GM18508 (cell line): Measurements from ENCODE around the gene CISH.

Source experiments
- ATAC-seq: cut with Tn5 transposase; IDR thresholded peaks from one replicate; pipeline ENCODE4 v1.9.1; 2021; ENCODE audit warnings: moderate number of reproducible peaks; ENCODE audit not compliant: insufficient read depth, unreplicated experiment

The CISH gene

DNA sequence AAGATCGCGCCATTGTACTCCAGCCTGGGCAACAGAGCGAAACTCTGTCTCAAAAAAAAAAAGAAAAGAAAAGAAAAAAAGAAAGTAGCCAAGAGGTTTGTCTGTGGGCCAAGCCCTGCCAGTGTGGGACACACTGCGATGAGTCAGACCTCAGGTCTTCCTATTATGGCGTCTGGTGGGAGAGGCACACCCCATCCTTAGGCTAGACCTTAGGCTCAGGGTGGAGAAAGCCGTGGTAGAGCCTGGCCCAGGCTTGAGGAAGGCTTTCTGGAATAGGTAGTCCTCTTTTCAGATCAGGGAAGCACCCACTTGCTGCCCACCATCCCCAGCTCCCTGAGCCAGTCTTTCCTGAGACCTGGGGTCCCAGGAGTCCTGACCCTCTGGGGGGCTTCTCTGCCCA, 36.2 kb downstream of the CISH start:
- no peak for ATAC-seq

DNA sequence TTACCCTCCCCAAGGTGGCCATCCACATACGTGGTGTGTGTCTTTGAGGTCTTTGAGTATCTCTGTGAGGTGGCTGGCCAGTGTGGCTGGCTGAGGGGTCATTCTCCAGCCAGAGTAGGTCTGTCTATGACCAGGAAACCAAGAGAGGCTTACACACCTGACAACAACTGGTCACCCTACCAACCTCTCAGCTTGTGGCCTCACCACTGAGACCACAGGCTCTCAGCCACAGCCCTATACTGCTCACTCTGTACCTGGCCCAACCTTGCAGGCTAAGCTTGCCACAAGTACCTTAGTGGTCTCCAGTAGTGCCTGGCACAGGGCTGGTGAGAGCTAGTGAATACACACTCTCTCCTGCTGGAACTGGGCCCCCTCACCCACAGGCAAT, 37.1 kb downstream of the CISH start:
- ATAC-seq: no peak

DNA sequence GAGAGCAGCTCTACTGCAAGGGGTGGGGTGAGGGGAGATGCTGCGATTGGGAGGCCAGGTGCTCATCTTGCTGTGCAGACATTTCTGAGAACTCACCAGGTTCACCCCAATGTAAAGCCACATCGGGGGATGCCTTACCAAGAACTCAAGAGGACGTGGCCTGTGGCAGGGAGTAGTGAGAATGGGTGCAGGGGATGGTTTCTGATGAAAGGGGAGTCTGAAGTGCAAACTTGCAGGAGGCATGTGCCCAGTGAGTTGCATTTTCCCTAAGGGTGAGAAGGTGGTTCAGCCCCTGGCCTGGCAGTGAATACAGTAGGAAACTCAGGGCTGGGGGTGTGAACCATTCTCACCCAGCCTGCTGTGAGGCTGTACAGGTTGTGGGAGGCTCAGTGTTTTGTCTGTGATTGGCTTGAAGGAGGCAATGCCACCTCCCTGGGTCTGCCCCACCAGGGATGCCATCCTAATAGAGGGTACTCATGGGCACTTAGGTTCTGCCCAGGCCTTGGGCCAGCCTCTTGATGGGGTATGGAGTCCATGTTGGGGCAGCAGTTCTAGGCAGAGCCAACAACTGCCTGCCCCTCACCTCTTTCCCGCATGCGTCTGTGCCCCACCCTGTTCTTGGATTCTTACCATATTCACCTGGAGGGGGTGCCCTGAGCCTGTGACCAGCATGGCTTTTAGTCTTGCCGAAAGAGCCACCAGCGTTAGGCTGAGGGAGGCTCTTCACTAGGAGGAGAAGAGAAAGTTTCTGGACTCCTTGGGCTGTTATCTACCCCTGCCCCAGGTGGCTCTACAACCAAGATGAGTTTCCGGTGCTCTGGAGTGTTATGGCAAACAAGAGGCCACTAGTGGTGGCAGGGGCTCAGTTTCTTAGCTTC, 37.8 kb downstream of the CISH start:
- ATAC-seq: no peak

DNA sequence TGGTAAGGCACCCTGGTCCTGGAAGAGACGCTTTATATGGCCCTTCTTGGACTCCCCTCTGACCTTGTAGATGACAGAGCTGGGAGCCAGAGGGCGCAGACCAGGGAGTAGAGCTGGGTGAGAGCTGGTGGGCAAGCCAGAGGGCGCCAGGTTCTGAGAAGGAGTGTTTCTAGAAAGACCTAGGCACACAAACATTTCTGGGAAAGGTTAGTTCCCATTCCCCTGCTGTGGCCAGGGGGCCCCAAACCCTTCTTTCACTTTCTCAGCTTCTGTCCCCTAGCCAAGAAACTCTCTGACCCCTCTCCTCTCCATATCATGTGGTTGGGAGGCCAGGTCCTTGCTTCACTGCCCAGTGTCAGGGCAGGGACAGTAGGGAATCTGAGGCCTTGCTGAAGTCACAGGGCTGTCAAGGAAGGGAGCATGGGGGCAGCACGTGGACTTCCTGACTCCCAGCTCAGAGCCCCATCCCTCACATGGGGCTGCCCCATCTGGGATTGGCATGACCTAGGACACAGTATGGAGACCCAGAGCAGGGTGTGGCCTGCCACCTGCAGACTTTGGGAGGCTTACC, 38.7 kb downstream of the CISH start:
- ATAC-seq: no peak

- ATAC-seq: no peak
Observed at GRCh38 chr3:50572158-50572557, 39.4 kb downstream of the CISH start.

- no peak for ATAC-seq
Observed at GRCh38 chr3:50571486-50571885, 40.1 kb downstream of the CISH start.

- ATAC-seq: no peak
Observed at GRCh38 chr3:50570508-50571279, 40.9 kb downstream of the CISH start.

DNA sequence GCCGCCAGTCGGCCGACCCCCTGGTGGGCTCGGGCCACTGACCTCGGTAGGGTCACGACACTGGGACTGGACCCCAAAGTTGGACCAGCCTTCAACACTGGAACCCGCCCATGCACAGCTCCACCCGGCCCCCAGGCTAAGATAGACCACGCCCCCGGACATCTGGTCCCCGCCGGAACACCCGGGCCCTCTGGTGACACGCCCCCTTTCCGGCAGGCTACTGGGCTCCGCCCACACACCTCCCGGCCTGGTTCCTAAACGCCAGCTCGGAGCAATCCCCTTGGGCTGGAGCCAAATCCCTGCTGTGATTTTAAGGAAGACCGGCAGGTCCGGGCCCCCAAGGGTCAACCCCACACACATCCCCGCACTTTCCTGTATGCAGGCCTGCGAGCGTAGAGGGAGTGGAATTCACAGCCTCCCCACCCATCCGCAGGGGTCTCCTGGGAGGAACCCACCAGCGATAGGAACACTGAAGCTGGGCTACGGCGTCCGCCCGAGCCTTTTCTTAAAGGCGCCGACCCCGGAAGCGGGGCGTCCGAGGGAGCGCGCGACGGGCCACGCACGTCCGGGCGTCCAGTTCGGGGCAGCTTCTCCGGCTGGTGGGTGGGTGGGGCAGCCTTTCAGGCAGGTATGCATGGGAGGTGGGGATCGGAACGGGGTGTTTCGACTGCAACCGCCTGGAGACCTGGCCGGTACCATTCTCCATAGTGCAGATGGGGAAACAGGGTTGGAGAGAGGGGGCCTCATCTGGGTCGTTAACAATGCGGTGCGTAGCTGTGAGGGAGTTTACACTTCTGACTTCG, 42.4 kb downstream of the CISH start, which contains the start of gene HEMK1:
Gene HEMK1, plus strand, starts transcription at position 576 of the 803 bp plus-strand sequence. CDS start 1,583 bp downstream, outside the sequence.
- ATAC-seq: peak; percentile 41

GRCh38 chr3:50567386-50568167, 44.0 kb downstream of the CISH start, which contains the start of gene C3orf18:
TSS of gene C3orf18 (minus strand) at chr3:50567747. CDS start at chr3:50565699, 2,048 bp downstream.
- peak; percentile 63 for ATAC-seq

DNA sequence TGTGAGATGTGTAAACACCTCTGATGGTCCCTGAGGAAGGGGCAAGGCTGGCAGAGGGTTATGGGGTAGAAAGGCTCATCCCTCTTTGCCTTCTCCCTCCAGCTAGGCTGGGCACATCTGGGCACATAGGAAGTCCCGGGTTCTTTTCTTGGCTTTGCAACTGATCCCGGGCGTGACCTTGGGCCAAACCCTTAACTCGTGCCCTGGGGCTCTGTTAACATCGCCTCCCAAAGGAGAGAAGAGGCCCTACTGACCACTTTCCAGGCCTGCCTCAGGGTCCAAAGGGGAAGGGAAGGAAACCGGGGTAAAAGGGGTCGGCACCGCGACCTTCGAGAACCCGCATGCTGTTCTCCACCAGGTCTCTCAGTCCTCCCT, 44.6 kb downstream of the CISH start:
- no peak for ATAC-seq

DNA sequence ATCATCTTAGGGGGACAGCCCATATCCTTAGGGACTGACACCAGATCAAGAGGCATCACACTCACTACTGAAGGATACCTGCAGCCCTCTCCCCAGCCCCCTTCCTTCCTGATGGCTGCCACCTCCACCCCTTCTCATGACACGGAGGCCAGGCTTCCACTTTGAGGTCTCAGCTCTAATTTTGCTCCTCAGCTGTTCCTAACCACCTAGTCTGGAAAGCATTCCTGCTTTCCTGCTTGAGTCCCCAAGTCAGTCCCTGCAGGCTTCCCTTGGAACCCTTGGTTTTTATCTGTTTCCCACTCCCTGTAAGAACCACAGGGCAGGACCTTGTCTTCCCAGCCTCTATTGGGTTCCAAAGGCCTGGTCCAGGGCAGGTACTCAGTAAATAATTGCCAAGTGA, 47.3 kb downstream of the CISH start:
- no peak for ATAC-seq

DNA sequence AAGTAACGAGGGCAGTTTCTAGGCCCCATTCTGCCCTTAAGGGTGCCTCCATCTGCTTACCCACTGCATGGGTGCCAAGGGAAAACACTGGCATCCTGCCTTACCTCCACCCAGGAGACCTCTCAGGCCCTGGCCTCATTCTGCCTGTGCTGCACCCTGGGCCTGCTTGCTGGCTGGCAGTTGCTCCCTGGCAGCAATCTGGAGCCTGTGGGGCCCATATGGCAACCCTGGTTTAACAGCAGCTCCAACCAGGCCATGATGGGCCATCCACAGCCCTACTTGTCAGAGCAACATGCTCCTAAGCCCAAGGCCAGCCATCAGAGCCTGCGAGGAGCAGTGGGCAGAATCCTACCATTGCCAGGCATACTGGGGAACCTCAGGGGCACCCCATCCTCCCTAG, 47.7 kb downstream of the CISH start:
- ATAC-seq: no peak

- no peak for ATAC-seq
Observed at GRCh38 chr3:50562861-50563260, 48.7 kb downstream of the CISH start.

DNA sequence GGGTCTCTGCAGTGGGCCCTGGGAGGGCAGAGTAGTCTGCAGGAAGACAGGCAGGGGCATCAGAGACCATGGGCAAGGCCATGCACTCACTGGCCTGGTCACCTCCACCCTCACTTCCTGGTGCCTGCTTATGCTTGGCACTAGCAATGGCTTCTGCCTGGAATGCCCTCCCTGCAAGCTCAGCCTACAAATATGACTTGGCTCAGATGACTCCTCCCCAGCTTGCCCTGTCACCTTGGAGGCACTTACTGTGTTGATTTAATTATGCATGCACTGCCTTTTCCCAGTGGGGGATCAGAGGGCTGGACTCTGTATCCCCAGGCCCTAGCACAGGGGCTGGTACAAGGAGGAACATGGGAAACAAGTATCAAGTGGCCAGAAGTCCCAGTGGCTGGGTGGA, 51.9 kb downstream of the CISH start:
- ATAC-seq: no peak

- ATAC-seq: no peak
Observed at GRCh38 chr3:50557915-50558314, 53.7 kb downstream of the CISH start.

DNA sequence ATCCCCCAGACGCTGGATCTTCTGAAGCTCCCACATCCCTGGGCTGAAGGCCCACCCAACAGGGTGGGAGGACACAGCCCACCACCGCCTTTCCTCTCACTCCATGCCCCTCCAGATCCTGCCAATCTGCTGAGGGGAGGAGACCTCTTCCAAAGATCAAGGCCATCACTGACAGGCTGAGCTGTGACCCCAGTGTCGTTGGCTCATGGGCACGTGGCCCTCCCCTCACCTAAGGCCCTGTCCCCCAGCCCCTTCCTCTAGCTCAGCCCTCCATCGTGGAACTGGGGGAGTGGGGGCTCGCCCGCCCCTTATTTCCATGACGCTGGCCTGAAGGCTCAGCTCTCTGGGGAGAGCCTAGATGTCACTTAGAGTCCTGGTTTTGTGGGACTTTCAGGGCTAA, 54.5 kb downstream of the CISH start:
- ATAC-seq: no peak
